ENCODE data around the gene PI4KA.

PI4KA gene

GRCh38 chr22:20657963-20658362 is 200.6 kb downstream of the PI4KA start:
- H3K4me3 ChIP-seq (ENCODE audit: low read depth, low read length): no peak overlapping the region
- no peak for TF ChIP-seq MAX (IDR thresholded peaks at IDR 0.05; ENCODE audit: low read depth, low read length)
- no peak for DNase-seq (ENCODE audit: low read depth)

All from NB4 (cell line).